Activated CD4-positive, alpha-beta memory T cell treated with anti-CD3 and anti-CD28 coated beads for 36 hours (primary cell): ENCODE data around the gene ARHGAP12. TPM values are rescaled to one million over a fixed set of nuclear protein-coding genes. Genes with fewer than 3 reads are reported as not detected.

Source experiments
- CTCF ChIA-PET: fragments of 350-600 bp; sonication (Branson Sonifier 250); formaldehyde crosslinking; loops from one replicate; lab custom pipeline; 2021; ENCODE audit warnings: antibody characterized with exemption, inconsistent platforms; lab: Charles Lee
- POLR2A ChIA-PET: fragments of 350-600 bp; sonication (Branson Sonifier 250); formaldehyde crosslinking; loops from one replicate; lab custom pipeline; 2021; ENCODE audit warnings: antibody characterized with exemption; lab: Charles Lee
- DNase-seq: peaks from one replicate; pipeline ENCODE4 v3.0.0-alpha.2; 2020
- H3K27ac Mint-ChIP-seq: one replicate; pipeline ENCODE4 v1.8.0; 2021; ENCODE audit warnings: mixed read lengths
- H3K27me3 Mint-ChIP-seq: one replicate; pipeline ENCODE4 v1.8.0; 2021; ENCODE audit warnings: mixed read lengths
- H3K36me3 Mint-ChIP-seq: one replicate; pipeline ENCODE4 v1.8.0; 2021; ENCODE audit warnings: mixed read lengths
- H3K4me1 Mint-ChIP-seq: one replicate; pipeline ENCODE4 v1.8.0; 2021; ENCODE audit warnings: low read depth, mixed read lengths
- H3K4me3 Mint-ChIP-seq: one replicate; pipeline ENCODE4 v1.8.0; 2021; ENCODE audit warnings: mild to moderate bottlenecking, mixed read lengths
- H3K9me3 Mint-ChIP-seq: one replicate; pipeline ENCODE4 v1.8.0; 2021; ENCODE audit warnings: mixed read lengths
- intact Hi-C: fragments of 100-400 bp; cut with micrococcal nuclease; formaldehyde crosslinking; loops from one replicate; pipeline ENCODE4 v1.15.1; 2023
- total RNA-seq, 2 experiments: library from RNA; stranded (reverse); gene quantifications; one replicate each; pipeline ENCODE4 v1.2.3, GENCODE V29; 2021

ARHGAP12 gene
- total RNA-seq, 2 experiments from 2014 or later: 4.0 to 4.5 TPM

- DNase-seq: no peak
- Mint-ChIP-seq H3K4me1 (no peaks in the 10 kb centered on the region), H3K27ac (no peak overlapping the region), H3K4me3 (no peak overlapping the region), H3K27me3 (no peaks in the 10 kb centered on the region), H3K9me3 (no peaks in the 10 kb centered on the region), H3K36me3 (peaks cover 1% of the 10 kb centered on the region)
- ChIA-PET POLR2A (no interaction called here), CTCF (interaction anchor here (0.8 kb wide), 1 partner anchor 9 kb away, joined by 3 read pairs; no protein-coding TSS in a partner anchor)
- intact Hi-C loops: no loop called here
These were observed 129.4 kb downstream of the ARHGAP12 start for GRCh38 chr10:31799181-31799580.

- CTCF ChIA-PET: no interaction called here
- Mint-ChIP-seq H3K9me3 (peaks cover 11% of the 10 kb centered on the region), H3K27me3 (peaks cover 6% of the 10 kb centered on the region), H3K4me3 (no peak overlapping the region), H3K4me1 (no peaks in the 10 kb centered on the region), H3K36me3 (no peaks in the 10 kb centered on the region), H3K27ac (no peak overlapping the region)
- POLR2A ChIA-PET: no interaction called here
- DNase-seq: no peak
- intact Hi-C loops: no loop called here
These were observed 135.9 kb downstream of the ARHGAP12 start for GRCh38 chr10:31792745-31793144.

GRCh38 chr10:31789555-31789954, 139.1 kb downstream of the ARHGAP12 start:
- H3K4me3 Mint-ChIP-seq: no peak overlapping the region

GRCh38 chr10:31782701-31783100, 145.9 kb downstream of the ARHGAP12 start:
- ChIA-PET CTCF (interaction anchor here (2.3 kb wide), 1 partner anchor 13 kb away, joined by 5 read pairs; no protein-coding TSS in a partner anchor), POLR2A (no interaction called here)
- Mint-ChIP-seq H3K4me3 (no peak overlapping the region), H3K27me3 (no peaks in the 10 kb centered on the region), H3K9me3 (no peaks in the 10 kb centered on the region), H3K36me3 (no peaks in the 10 kb centered on the region), H3K27ac (no peak overlapping the region), H3K4me1 (no peaks in the 10 kb centered on the region)
- intact Hi-C loops: no loop called here
- no peak for DNase-seq

More at GRCh38 chr10:31789555-31789954, 139.1 kb downstream of the ARHGAP12 start:
- peaks cover 6% of the 10 kb centered on the region for H3K27me3 Mint-ChIP-seq
- no peaks in the 10 kb centered on the region for H3K4me1 Mint-ChIP-seq
- ChIA-PET CTCF (no interaction called here), POLR2A (no interaction called here)
- intact Hi-C loops: no loop called here
- DNase-seq: no peak
- no peaks in the 10 kb centered on the region for H3K36me3 Mint-ChIP-seq
- peaks cover 11% of the 10 kb centered on the region for H3K9me3 Mint-ChIP-seq
- no peak overlapping the region for H3K27ac Mint-ChIP-seq

- H3K36me3 Mint-ChIP-seq: no peaks in the 10 kb centered on the region
- H3K4me3 Mint-ChIP-seq: no peak overlapping the region
- DNase-seq: no peak
- H3K9me3 Mint-ChIP-seq: peaks cover 3% of the 10 kb centered on the region
- intact Hi-C loops: no loop called here
- H3K27ac Mint-ChIP-seq: no peak overlapping the region
- H3K27me3 Mint-ChIP-seq: no peaks in the 10 kb centered on the region
- no peaks in the 10 kb centered on the region for H3K4me1 Mint-ChIP-seq
- CTCF ChIA-PET: interaction anchor here (1.1 kb wide), 1 partner anchor 11 kb away, joined by 4 read pairs; no protein-coding TSS in a partner anchor
- POLR2A ChIA-PET: no interaction called here
These were observed 147.9 kb downstream of the ARHGAP12 start for GRCh38 chr10:31780717-31781116.

GRCh38 chr10:31778627-31779026, 150.0 kb downstream of the ARHGAP12 start:
- intact Hi-C loops: no loop called here
- CTCF ChIA-PET: no interaction called here
- peaks cover 3% of the 10 kb centered on the region for H3K9me3 Mint-ChIP-seq
- no peaks in the 10 kb centered on the region for H3K4me1 Mint-ChIP-seq
- H3K4me3 Mint-ChIP-seq: no peak overlapping the region
- H3K27ac Mint-ChIP-seq: no peak overlapping the region
- H3K27me3 Mint-ChIP-seq: no peaks in the 10 kb centered on the region
- no peak for DNase-seq
- H3K36me3 Mint-ChIP-seq: no peaks in the 10 kb centered on the region
- POLR2A ChIA-PET: no interaction called here

- no peak for DNase-seq
- POLR2A ChIA-PET: no interaction called here
- Mint-ChIP-seq H3K27ac (no peak overlapping the region), H3K36me3 (no peaks in the 10 kb centered on the region), H3K4me1 (no peaks in the 10 kb centered on the region), H3K9me3 (peaks cover 3% of the 10 kb centered on the region), H3K27me3 (no peaks in the 10 kb centered on the region), H3K4me3 (no peak overlapping the region)
- CTCF ChIA-PET: no interaction called here
- intact Hi-C loops: no loop called here
These were observed 152.5 kb downstream of the ARHGAP12 start for GRCh38 chr10:31776159-31776558.

GRCh38 chr10:31774928-31775650, 153.5 kb downstream of the ARHGAP12 start:
- DNase-seq: no peak
- Mint-ChIP-seq H3K27me3 (no peaks in the 10 kb centered on the region), H3K4me3 (no peak overlapping the region), H3K27ac (no peak overlapping the region), H3K9me3 (peaks cover 3% of the 10 kb centered on the region), H3K36me3 (no peaks in the 10 kb centered on the region), H3K4me1 (no peaks in the 10 kb centered on the region)
- intact Hi-C loops: no loop called here
- ChIA-PET POLR2A (interaction anchor here (0.6 kb wide), 1 partner anchor 49 kb away, joined by 7 read pairs; no protein-coding TSS in a partner anchor), CTCF (no interaction called here)

GRCh38 chr10:31774299-31774900, 154.2 kb downstream of the ARHGAP12 start:
- no peak overlapping the region for H3K4me3 Mint-ChIP-seq
- H3K9me3 Mint-ChIP-seq: peaks cover 3% of the 10 kb centered on the region
- H3K4me1 Mint-ChIP-seq: no peaks in the 10 kb centered on the region
- no peak overlapping the region for H3K27ac Mint-ChIP-seq
- no peaks in the 10 kb centered on the region for H3K27me3 Mint-ChIP-seq
- H3K36me3 Mint-ChIP-seq: no peaks in the 10 kb centered on the region
- ChIA-PET POLR2A (interaction anchor here (0.6 kb wide), 1 partner anchor 49 kb away, joined by 7 read pairs; no protein-coding TSS in a partner anchor), CTCF (no interaction called here)
- intact Hi-C loops: no loop called here
- DNase-seq: no peak

- POLR2A ChIA-PET: no interaction called here
- no peaks in the 10 kb centered on the region for H3K4me1 Mint-ChIP-seq
- CTCF ChIA-PET: no interaction called here
These were observed 154.8 kb downstream of the ARHGAP12 start for GRCh38 chr10:31773749-31774298.

GRCh38 chr10:31771331-31771831, 157.2 kb downstream of the ARHGAP12 start:
- POLR2A ChIA-PET: no interaction called here
- Mint-ChIP-seq H3K36me3 (no peaks in the 10 kb centered on the region), H3K27ac (no peak overlapping the region), H3K9me3 (peaks cover 3% of the 10 kb centered on the region), H3K27me3 (no peaks in the 10 kb centered on the region), H3K4me1 (no peaks in the 10 kb centered on the region), H3K4me3 (no peak overlapping the region)
- CTCF ChIA-PET: interaction anchor here (2.7 to 5.2 kb wide), 2 partner anchors 25 to 987 kb away, joined by 10 to 26 read pairs; no protein-coding TSS in a partner anchor
- intact Hi-C loops: no loop called here
- DNase-seq: no peak

More at GRCh38 chr10:31773749-31774298, 154.8 kb downstream of the ARHGAP12 start:
- Mint-ChIP-seq H3K9me3 (peaks cover 3% of the 10 kb centered on the region), H3K4me3 (no peak overlapping the region), H3K27ac (no peak overlapping the region), H3K36me3 (no peaks in the 10 kb centered on the region), H3K27me3 (no peaks in the 10 kb centered on the region)
- DNase-seq: no peak
- intact Hi-C loops: no loop called here

GRCh38 chr10:31770307-31770902, 158.2 kb downstream of the ARHGAP12 start:
- no peaks in the 10 kb centered on the region for H3K27me3 Mint-ChIP-seq
- DNase-seq: peak; percentile 69
- H3K27ac Mint-ChIP-seq: no peak overlapping the region
- no peaks in the 10 kb centered on the region for H3K4me1 Mint-ChIP-seq
- no peaks in the 10 kb centered on the region for H3K9me3 Mint-ChIP-seq
- ChIA-PET CTCF (interaction anchor here (0.6 to 5.2 kb wide), 24 partner anchors 9 to 1056 kb away, joined by 3 to 26 read pairs (median 4); partner anchors contain the start of gene ZNF438), POLR2A (no interaction called here)
- intact Hi-C loops: no loop called here
- H3K36me3 Mint-ChIP-seq: no peaks in the 10 kb centered on the region
- no peak overlapping the region for H3K4me3 Mint-ChIP-seq
